Endothelial cell (in vitro differentiated cells): ENCODE results near the gene PDS5B. TPM values are rescaled to one million over a fixed set of nuclear protein-coding genes. Genes with fewer than 3 reads are reported as not detected.

Experiments used
- DNase-seq: peaks from one replicate; pipeline ENCODE4 v3.0.0; 2021; ENCODE audit warnings: low spot score
- H3K27ac Mint-ChIP-seq: one replicate; pipeline ENCODE4 v1.8.0; 2021; ENCODE audit warnings: mixed read lengths, inconsistent platforms; ENCODE audit not compliant: unreplicated experiment
- H3K27me3 Mint-ChIP-seq: one replicate; pipeline ENCODE4 v1.8.0; 2021; ENCODE audit warnings: mild to moderate bottlenecking, moderate library complexity, mixed read lengths, inconsistent platforms; ENCODE audit not compliant: unreplicated experiment
- H3K36me3 Mint-ChIP-seq: one replicate; pipeline ENCODE4 v1.8.0; 2021; ENCODE audit warnings: mild to moderate bottlenecking, low read depth, mixed read lengths, inconsistent platforms; ENCODE audit not compliant: unreplicated experiment
- H3K4me1 Mint-ChIP-seq: one replicate; pipeline ENCODE4 v1.8.0; 2021; ENCODE audit warnings: mild to moderate bottlenecking, mixed read lengths, inconsistent platforms; ENCODE audit not compliant: unreplicated experiment
- H3K4me3 Mint-ChIP-seq: one replicate; pipeline ENCODE4 v1.8.0; 2021; ENCODE audit warnings: mild to moderate bottlenecking, mixed read lengths, inconsistent platforms; ENCODE audit not compliant: unreplicated experiment
- H3K9me3 Mint-ChIP-seq: one replicate; pipeline ENCODE4 v1.8.0; 2021; ENCODE audit warnings: mixed read lengths, inconsistent platforms; ENCODE audit not compliant: unreplicated experiment
- CTCF ChIP-seq: fragments of 200-600 bp; sonication (generic); IDR thresholded peaks from one replicate; pipeline ENCODE4 v1.5.0; 2021; ENCODE audit warnings: antibody characterized with exemption; ENCODE audit not compliant: unreplicated experiment
- long read RNA-seq: library from polyadenylated mRNA; unstranded; transcript quantifications from one replicate; pipeline ENCODE4 v2.0.0, GENCODE V29; 2020; ENCODE audit not compliant: unreplicated experiment
- total RNA-seq: library from RNA; stranded (reverse); fragmentation: NEBNext Ultra II Directional; extraction: Animal tissue kit (Norgen Biotek cat#: 25700); gene quantifications from one replicate; pipeline ENCODE4 v1.2.1, GENCODE V29; 2021; ENCODE audit not compliant: unreplicated experiment

The PDS5B gene
- total RNA-seq: 72.3 TPM
- long read RNA-seq, partial matches to known transcripts: 8 of 9 reads
- long read RNA-seq, other reads (novel, unspliced or antisense): 1 of 9 reads

DNA sequence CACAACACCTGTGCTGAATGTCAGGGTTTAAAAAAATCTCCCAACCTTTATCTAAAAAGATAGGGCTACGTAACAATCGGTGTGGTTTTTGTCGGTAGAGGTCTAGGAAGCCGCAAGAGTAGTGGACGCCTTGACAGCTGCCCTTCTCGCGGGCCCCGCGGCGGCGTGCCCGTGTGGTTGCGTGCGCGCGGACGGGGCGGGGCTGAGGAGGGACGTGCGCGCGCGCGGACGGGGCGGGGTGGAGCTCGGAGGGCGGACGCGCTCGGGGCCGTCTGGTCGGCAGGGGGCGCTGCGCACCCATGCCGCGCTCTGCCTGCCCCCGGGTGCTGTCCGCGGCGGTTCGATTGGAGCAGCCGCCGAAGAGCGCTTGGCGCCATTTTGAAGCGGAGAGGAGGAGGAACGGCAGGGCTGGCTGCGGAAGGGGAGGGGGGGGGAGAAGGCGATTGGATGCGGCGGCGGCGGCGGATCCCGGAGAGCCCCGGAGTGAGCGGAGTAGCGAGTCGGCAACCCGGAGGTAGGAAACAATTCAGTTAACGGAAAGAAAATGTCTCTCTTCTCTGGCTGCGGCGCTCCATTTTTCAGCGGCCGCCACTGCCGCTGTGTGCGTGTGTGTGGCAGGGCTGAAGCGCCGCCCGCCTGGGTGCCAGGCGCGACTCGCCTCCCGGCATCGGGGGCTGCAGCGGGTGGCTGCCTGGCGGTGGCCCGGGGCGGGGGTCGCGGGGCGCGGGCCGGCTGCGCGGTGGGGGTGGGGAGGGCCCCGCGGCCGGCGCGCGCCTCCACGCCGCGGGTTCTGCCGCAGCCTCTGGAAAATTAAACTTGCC, at the start of gene PDS5B:
Gene PDS5B (plus strand): TSS at position 373 of the 821 bp plus-strand sequence. CDS start 62,321 bp downstream, outside the sequence.
- Mint-ChIP-seq H3K36me3 (peaks cover 8% of the 10 kb centered on the region), H3K27me3 (peaks cover 10% of the 10 kb centered on the region), H3K9me3 (no peaks in the 10 kb centered on the region), H3K27ac (peak within 1 kb of the TSS; percentile 94), H3K4me3 (peak within 1 kb of the TSS; percentile 99), H3K4me1 (peaks cover 36% of the 10 kb centered on the region)
- peak; percentile 99 for DNase-seq
- TF ChIP-seq CTCF: peak; percentile 95

GRCh38 chr13:32537580-32538142, 48.6 kb upstream of the PDS5B start:
- peak overlapping the region; percentile 99 for H3K4me3 Mint-ChIP-seq
- H3K27me3 Mint-ChIP-seq: peaks cover 2% of the 10 kb centered on the region
- peak; percentile 9 for DNase-seq

DNA sequence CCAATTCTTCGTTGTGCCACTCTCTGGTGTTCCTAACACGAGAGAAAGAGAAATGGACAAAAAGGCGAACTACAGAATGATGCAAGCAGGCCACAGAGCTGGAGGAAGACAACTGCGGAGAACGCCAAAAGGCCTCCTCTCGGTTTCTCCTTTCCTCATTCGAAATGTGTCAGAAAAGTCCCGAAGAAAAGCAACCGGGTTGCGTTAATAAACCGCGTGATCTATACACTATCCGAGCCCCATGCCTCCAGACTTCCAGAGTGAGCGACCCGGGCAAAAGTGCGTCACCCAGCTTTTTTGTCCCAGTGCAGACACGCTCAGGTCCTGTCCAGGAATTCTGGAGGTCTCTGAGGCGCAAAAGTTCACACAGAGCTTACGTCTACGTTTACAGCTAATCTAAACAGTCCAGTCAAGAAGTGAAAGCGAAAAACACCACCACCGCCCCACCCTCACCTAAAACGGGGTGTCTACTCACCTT, 48.1 kb upstream of the PDS5B start:
- Mint-ChIP-seq H3K27me3 (peaks cover 2% of the 10 kb centered on the region), H3K4me3 (peak overlapping the region; percentile 99), H3K27ac (peak overlapping the region; percentile 98), H3K36me3 (peaks cover 10% of the 10 kb centered on the region), H3K4me1 (peaks cover 11% of the 10 kb centered on the region), H3K9me3 (no peaks in the 10 kb centered on the region)
- no peak for TF ChIP-seq CTCF
- DNase-seq: peak; percentile 19

More at GRCh38 chr13:32537580-32538142, 48.6 kb upstream of the PDS5B start:
- Mint-ChIP-seq H3K4me1 (peaks cover 11% of the 10 kb centered on the region), H3K27ac (peak overlapping the region; percentile 98), H3K36me3 (peaks cover 10% of the 10 kb centered on the region), H3K9me3 (no peaks in the 10 kb centered on the region)
- TF ChIP-seq CTCF: no peak

DNA sequence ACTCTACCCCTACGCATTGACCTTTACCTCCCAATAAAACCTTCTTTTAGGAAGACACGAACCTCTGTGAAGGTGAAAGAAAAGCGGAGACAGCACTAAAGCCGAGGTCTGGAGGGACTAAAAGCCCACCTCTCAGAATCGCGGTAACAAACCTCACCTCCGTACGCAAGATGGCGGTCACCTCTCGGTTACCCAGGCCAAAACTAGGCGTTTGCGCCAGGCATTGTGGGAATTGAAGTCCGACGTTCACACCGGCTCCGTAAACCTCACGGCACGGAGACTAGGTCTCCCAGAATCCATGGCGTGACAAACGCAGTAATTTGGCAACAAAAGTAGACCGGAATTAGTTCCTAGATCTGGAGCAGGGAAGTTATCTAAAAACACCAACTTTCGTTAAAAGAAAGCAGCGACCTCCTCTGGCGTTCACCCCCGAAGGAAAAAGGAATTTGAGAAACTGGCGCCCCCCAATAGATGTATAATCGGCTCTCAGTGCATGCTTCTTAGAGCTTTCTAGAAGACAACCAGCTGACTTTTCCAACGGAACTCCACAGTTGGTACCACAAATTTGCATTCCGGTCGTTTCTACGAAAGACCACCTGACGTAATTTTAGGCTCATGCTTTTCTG, 47.5 kb upstream of the PDS5B start, which contains the start of gene N4BP2L2:
Gene N4BP2L2 (minus strand): TSS at position 175 of the 626 bp plus-strand sequence. CDS start 1,768 bp downstream, outside the sequence.
- H3K27ac Mint-ChIP-seq: peak within 1 kb of the TSS; percentile 98
- no peaks in the 10 kb centered on the region for H3K9me3 Mint-ChIP-seq
- peaks cover 10% of the 10 kb centered on the region for H3K36me3 Mint-ChIP-seq
- H3K27me3 Mint-ChIP-seq: peaks cover 2% of the 10 kb centered on the region
- DNase-seq: peak; percentile 85
- peaks cover 11% of the 10 kb centered on the region for H3K4me1 Mint-ChIP-seq
- no peak for TF ChIP-seq CTCF
- H3K4me3 Mint-ChIP-seq: peak within 1 kb of the TSS; percentile 99
